Osteoblast (primary cell): ENCODE data around the gene OLA1. TPM values are rescaled to one million over a fixed set of nuclear protein-coding genes. Genes with fewer than 3 reads are reported as not detected.
A peak's percentile ranks its signal among the peaks of the same experiment; 100 is the strongest.

Source experiments
- DNase-seq: peaks from one replicate; pipeline ENCODE4 v3.0.0; 2011; ENCODE audit warnings: low spot score, mixed read lengths; ENCODE audit not compliant: insufficient read length; ENCODE audit errors: missing footprints
- H2AFZ ChIP-seq: 2 replicates; pipeline ENCODE4 v1.6.0; 2011; ENCODE audit warnings: mild to moderate bottlenecking, low read length
- H3K27ac ChIP-seq: 2 replicates; pipeline ENCODE4 v1.5.1; 2011; ENCODE audit warnings: mild to moderate bottlenecking, low read depth, low read length, moderate library complexity
- H3K27me3 ChIP-seq: 2 replicates; pipeline ENCODE4 v1.6.0; 2012; ENCODE audit warnings: mild to moderate bottlenecking, control low read depth, inconsistent platforms, low read length, moderate library complexity; ENCODE audit not compliant: insufficient read depth
- H3K36me3 ChIP-seq: 2 replicates; pipeline ENCODE4 v1.5.1; 2011; ENCODE audit warnings: mild to moderate bottlenecking, low read length, control low read depth, moderate library complexity; ENCODE audit not compliant: insufficient read depth
- H3K4me1 ChIP-seq: 2 replicates; pipeline ENCODE4 v1.5.1; 2011; ENCODE audit warnings: mild to moderate bottlenecking, low read length, control low read depth, moderate library complexity; ENCODE audit not compliant: insufficient read depth
- H3K4me2 ChIP-seq: 2 replicates; pipeline ENCODE4 v1.6.0; 2011; ENCODE audit warnings: mild to moderate bottlenecking, low read length; ENCODE audit not compliant: insufficient read depth
- H3K4me3 ChIP-seq: fragments of 200-600 bp; sonication (generic); 3 replicates; pipeline ENCODE4 v1.5.1; 2012; ENCODE audit warnings: mild to moderate bottlenecking, low read length, inconsistent platforms; ENCODE audit not compliant: insufficient read depth
- H3K79me2 ChIP-seq: 2 replicates; pipeline ENCODE4 v1.6.0; 2012; ENCODE audit warnings: mild to moderate bottlenecking, low read length, control low read depth, inconsistent platforms; ENCODE audit not compliant: insufficient read depth
- H3K9me3 ChIP-seq: 2 replicates; pipeline ENCODE4 v1.5.1; 2011; ENCODE audit warnings: low read depth, low read length, control low read depth
- H4K20me1 ChIP-seq: 2 replicates; pipeline ENCODE4 v1.6.0; 2012; ENCODE audit warnings: mild to moderate bottlenecking, low read length, control low read depth; ENCODE audit not compliant: insufficient read depth
- total RNA-seq: library from RNA; depleted of rRNA; stranded (reverse); fragments of >200 nt; gene quantifications from 2 replicates; pipeline ENCODE4 v1.2.3, GENCODE V29; 2012
- TF ChIP-seq, protein P1 (sequence below): IDR thresholded peaks from 2 replicates; pipeline ENCODE4 v1.5.1; 2011; ENCODE audit warnings: mild to moderate bottlenecking, low read depth, low read length, moderate library complexity; ENCODE audit errors: extremely low read depth

The OLA1 gene
- total RNA-seq, 1 donor: 79.3 TPM

DNA sequence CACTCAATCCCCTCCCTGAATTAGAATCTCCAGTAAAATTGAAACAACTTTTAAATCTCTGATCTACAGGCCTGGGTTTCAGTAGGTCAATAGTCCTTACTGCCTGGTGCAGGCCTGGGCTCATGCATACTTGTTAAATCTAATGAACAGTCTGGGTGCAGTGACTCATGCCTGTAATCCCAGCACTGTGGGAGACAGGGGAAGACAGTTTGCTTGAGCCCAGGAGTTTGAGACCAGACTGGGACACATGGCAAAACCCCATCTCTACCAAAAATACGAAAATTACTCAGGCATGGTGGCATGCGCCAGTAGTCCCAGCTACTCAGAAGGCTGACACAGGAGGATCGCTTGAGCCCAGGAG is 188.5 kb downstream of the OLA1 start:
- Histone ChIP-seq H4K20me1 (no peaks in the 10 kb centered on the region), H2AFZ (no peak overlapping the region), H3K4me2 (no peak overlapping the region), H3K36me3 (no peaks in the 10 kb centered on the region), H3K27ac (no peak overlapping the region), H3K4me3 (no peak overlapping the region), H3K9me3 (no peaks in the 10 kb centered on the region), H3K79me2 (no peaks in the 10 kb centered on the region), H3K27me3 (peaks cover 3% of the 10 kb centered on the region), H3K4me1 (peaks cover 5% of the 10 kb centered on the region)
- no peak for DNase-seq
- TF ChIP-seq, protein P1, sequence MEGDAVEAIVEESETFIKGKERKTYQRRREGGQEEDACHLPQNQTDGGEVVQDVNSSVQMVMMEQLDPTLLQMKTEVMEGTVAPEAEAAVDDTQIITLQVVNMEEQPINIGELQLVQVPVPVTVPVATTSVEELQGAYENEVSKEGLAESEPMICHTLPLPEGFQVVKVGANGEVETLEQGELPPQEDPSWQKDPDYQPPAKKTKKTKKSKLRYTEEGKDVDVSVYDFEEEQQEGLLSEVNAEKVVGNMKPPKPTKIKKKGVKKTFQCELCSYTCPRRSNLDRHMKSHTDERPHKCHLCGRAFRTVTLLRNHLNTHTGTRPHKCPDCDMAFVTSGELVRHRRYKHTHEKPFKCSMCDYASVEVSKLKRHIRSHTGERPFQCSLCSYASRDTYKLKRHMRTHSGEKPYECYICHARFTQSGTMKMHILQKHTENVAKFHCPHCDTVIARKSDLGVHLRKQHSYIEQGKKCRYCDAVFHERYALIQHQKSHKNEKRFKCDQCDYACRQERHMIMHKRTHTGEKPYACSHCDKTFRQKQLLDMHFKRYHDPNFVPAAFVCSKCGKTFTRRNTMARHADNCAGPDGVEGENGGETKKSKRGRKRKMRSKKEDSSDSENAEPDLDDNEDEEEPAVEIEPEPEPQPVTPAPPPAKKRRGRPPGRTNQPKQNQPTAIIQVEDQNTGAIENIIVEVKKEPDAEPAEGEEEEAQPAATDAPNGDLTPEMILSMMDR: no peak

DNA sequence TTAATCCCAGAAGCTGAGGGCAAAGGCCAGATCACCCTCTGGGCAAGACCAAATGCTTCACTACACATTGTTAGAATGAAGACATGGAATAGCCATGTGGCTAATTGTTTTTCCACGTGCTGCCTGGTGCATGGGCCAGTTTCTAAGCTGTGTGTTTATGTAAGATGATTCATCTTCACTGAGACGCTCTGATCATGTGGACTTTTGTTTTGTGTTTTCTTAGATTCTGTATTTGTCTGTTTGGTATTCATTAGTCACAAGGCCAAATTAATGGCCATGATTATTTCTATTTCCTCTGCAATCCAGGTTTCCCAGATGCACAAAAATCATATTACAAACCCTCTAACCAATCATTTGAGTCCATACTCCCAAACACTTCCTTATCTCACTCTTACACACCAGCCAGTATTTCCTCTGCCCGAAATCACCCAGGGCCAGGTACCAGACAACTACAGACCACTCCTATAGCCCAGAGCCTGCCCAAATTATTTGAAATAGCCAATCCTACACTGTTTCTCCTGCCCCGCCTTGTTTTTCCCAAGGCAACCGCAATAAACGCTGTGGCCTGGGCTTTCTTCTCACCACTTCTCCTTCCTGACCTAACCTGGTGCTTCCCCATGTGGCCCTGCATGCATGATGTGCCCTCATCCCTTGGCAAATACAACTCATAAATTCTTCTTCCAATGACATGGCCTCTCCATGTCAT is 189.0 kb downstream of the OLA1 start:
- TF ChIP-seq, protein P1: no peak
- DNase-seq: peak; percentile 76
- H3K4me1 ChIP-seq: peaks cover 5% of the 10 kb centered on the region
- peaks cover 3% of the 10 kb centered on the region for H3K27me3 ChIP-seq
- H3K27ac ChIP-seq: no peak overlapping the region
- no peaks in the 10 kb centered on the region for H3K9me3 ChIP-seq
- H2AFZ ChIP-seq: no peak overlapping the region
- H3K4me3 ChIP-seq: no peak overlapping the region
- H3K4me2 ChIP-seq: no peak overlapping the region
- no peaks in the 10 kb centered on the region for H3K79me2 ChIP-seq
- H4K20me1 ChIP-seq: no peaks in the 10 kb centered on the region
- no peaks in the 10 kb centered on the region for H3K36me3 ChIP-seq

DNA sequence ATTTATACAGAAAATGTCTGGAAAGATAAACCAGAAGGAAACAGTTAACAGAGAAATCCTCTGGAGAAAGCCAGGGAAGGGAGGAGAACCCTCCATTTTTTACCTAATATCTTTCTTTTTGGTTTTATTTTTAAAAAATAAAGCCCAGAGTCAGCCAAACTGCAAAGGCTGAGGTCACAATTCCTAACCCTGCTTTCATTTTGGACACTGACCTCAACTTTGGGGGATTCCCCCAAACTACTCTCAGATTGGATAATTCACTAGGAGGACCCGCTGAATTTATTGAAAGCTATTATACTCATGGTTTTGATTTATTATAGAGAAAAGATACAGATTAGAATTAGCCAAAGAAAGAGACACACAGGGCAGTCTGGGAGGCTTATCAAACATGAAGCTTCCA is 189.9 kb downstream of the OLA1 start:
- H3K79me2 ChIP-seq: no peaks in the 10 kb centered on the region
- H3K36me3 ChIP-seq: no peaks in the 10 kb centered on the region
- H2AFZ ChIP-seq: no peak overlapping the region
- no peaks in the 10 kb centered on the region for H3K9me3 ChIP-seq
- no peak overlapping the region for H3K4me3 ChIP-seq
- no peak overlapping the region for H3K4me2 ChIP-seq
- H3K27me3 ChIP-seq: peaks cover 6% of the 10 kb centered on the region
- H3K4me1 ChIP-seq: peaks cover 5% of the 10 kb centered on the region
- TF ChIP-seq, protein P1: no peak
- H4K20me1 ChIP-seq: no peaks in the 10 kb centered on the region
- no peak overlapping the region for H3K27ac ChIP-seq
- DNase-seq: no peak

DNA sequence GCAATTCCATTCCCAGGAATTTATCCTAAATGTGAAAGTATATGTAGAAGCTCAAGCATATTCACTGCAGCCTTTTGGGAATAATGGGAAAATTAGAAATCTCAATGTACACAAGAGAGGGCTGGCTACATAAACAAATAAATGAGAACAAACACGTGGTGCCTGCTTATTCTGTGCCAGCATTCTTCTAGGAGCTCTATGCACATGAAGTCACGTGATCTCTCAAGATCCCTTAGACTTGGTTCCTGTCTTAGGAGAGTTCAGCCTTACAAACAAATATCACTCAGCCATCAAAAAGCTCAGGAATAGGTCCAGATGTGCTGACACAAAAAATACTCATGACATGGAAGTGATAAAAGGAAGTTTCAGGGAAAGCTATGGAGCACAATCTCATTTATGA is 190.3 kb downstream of the OLA1 start:
- no peak overlapping the region for H2AFZ ChIP-seq
- peaks cover 5% of the 10 kb centered on the region for H3K4me1 ChIP-seq
- TF ChIP-seq, protein P1: no peak
- no peaks in the 10 kb centered on the region for H3K79me2 ChIP-seq
- H3K36me3 ChIP-seq: no peaks in the 10 kb centered on the region
- H3K27me3 ChIP-seq: peaks cover 7% of the 10 kb centered on the region
- no peak overlapping the region for H3K27ac ChIP-seq
- no peaks in the 10 kb centered on the region for H4K20me1 ChIP-seq
- H3K4me3 ChIP-seq: no peak overlapping the region
- no peaks in the 10 kb centered on the region for H3K9me3 ChIP-seq
- no peak overlapping the region for H3K4me2 ChIP-seq
- no peak for DNase-seq
